K562 (cell line): ENCODE data around the gene SLC5A5. TPM values are rescaled to one million over a fixed set of nuclear protein-coding genes. Genes with fewer than 3 reads are reported as not detected.
A peak's percentile ranks its signal among the peaks of the same experiment; 100 is the strongest.

Source experiments
- BCOR ChIP-seq: fragments of 450-650 bp; IDR thresholded peaks from 2 replicates; pipeline ENCODE4 v1.6.1; 2016
- BDP1 ChIP-seq: IDR thresholded peaks from 3 replicates; pipeline ENCODE4 v1.6.1; 2011; ENCODE audit not compliant: insufficient read length, insufficient read depth
- CBX1 ChIP-seq: sonication (generic); IDR thresholded peaks from 2 replicates; pipeline ENCODE4 v1.6.1; 2016; ENCODE audit warnings: antibody characterized with exemption, low read depth, mild to moderate bottlenecking
- CBX5 ChIP-seq: IDR thresholded peaks from 2 replicates; pipeline ENCODE4 v1.6.1; 2014; ENCODE audit warnings: low read depth, borderline replicate concordance
- CC2D1A ChIP-seq: fragments of 450-650 bp; IDR thresholded peaks from 2 replicates; pipeline ENCODE4 v1.6.1; 2017; ENCODE audit warnings: mild to moderate bottlenecking
- CREB1 ChIP-seq, 2 experiments: sonication (generic) in 1 of 2; formaldehyde crosslinking in 1 of 2; IDR thresholded peaks; 2 replicates each; pipeline versions ENCODE4 v1.6.1 to v1.8.0; 2012 to 2022; ENCODE audit warnings: inconsistent platforms in 1 of 2, mild to moderate bottlenecking in 1 of 2, missing genetic modification reagents in 1 of 2, moderate library complexity in 1 of 2
- CREM ChIP-seq: IDR thresholded peaks from 2 replicates; pipeline ENCODE4 v1.6.1; 2014; ENCODE audit warnings: antibody characterized with exemption, low read depth
- FIP1L1 ChIP-seq: fragments of 200-400 bp; formaldehyde crosslinking; IDR thresholded peaks from 2 replicates; pipeline ENCODE4 v1.6.1; 2018; ENCODE audit warnings: mild to moderate bottlenecking, low read depth, low read length; ENCODE audit not compliant: poor library complexity, severe bottlenecking
- GMEB1 ChIP-seq: fragments of 250-450 bp; sonication (Bioruptor Pico); IDR thresholded peaks from 2 replicates; pipeline ENCODE4 v1.4.0; 2020; ENCODE audit warnings: mild to moderate bottlenecking
- HMGXB4 ChIP-seq: sonication (generic); formaldehyde crosslinking; IDR thresholded peaks from 2 replicates; pipeline ENCODE4 v1.8.1; 2023; ENCODE audit warnings: mild to moderate bottlenecking, missing genetic modification reagents
- HOXB6 ChIP-seq: fragments of 250-450 bp; sonication (Bioruptor Pico); IDR thresholded peaks from 2 replicates; pipeline ENCODE4 v1.5.1; 2022; ENCODE audit warnings: mild to moderate bottlenecking, borderline replicate concordance
- MBD1 ChIP-seq: fragments of 250-450 bp; sonication (Bioruptor Pico); IDR thresholded peaks from 2 replicates; pipeline ENCODE4 v1.8.0; 2022; ENCODE audit warnings: inconsistent platforms
- MYNN ChIP-seq, 2 experiments: sonication (generic); formaldehyde crosslinking in 1 of 2; IDR thresholded peaks; 2 replicates each; pipeline versions ENCODE4 v1.5.0 to v1.6.1; 2016 to 2020; ENCODE audit warnings: antibody characterized with exemption in 1 of 2, missing genetic modification reagents in 1 of 2
- NR1H2 ChIP-seq: sonication (generic); formaldehyde crosslinking; IDR thresholded peaks from 2 replicates; pipeline ENCODE4 v1.4.0; 2020; ENCODE audit warnings: mild to moderate bottlenecking, missing genetic modification reagents
- OTX1 ChIP-seq: fragments of 450-650 bp; formaldehyde crosslinking; IDR thresholded peaks from 2 replicates; pipeline ENCODE4 v1.4.0; 2022; ENCODE audit warnings: mild to moderate bottlenecking
- POLR2B ChIP-seq: fragments of 450-650 bp; IDR thresholded peaks from 2 replicates; pipeline ENCODE4 v1.6.1; 2018; ENCODE audit warnings: low read depth; ENCODE audit not compliant: partially characterized antibody
- PRMT5 ChIP-seq: sonication (generic); formaldehyde crosslinking; IDR thresholded peaks from 2 replicates; pipeline ENCODE4 v1.5.0; 2020; ENCODE audit warnings: missing genetic modification reagents
- RBM17 ChIP-seq: fragments of 200-400 bp; formaldehyde crosslinking; IDR thresholded peaks from 2 replicates; pipeline ENCODE4 v1.6.1; 2017; ENCODE audit warnings: low read depth, mild to moderate bottlenecking, low read length, borderline replicate concordance
- SMARCB1 ChIP-seq: IDR thresholded peaks from 2 replicates; pipeline ENCODE4 v1.6.1; 2011; ENCODE audit warnings: improper control_type of control experiment, low read depth; ENCODE audit not compliant: insufficient read length
- TCF7 ChIP-seq: sonication (generic); IDR thresholded peaks from 2 replicates; pipeline ENCODE4 v1.6.1; 2016; ENCODE audit warnings: antibody characterized with exemption, borderline replicate concordance
- ZBED1 ChIP-seq: IDR thresholded peaks from 2 replicates; pipeline ENCODE4 v1.6.1; 2014
- ZEB2 ChIP-seq: fragments of 450-650 bp; IDR thresholded peaks from 2 replicates; pipeline ENCODE4 v1.6.1; 2016
- ZKSCAN8 ChIP-seq: fragments of 200-800 bp; sonication (Bioruptor generic); IDR thresholded peaks from 2 replicates; pipeline ENCODE4 v1.6.1; 2016; ENCODE audit warnings: missing genetic modification characterization, missing compliant biosample characterization
- ZNF551 ChIP-seq: fragments of 250-450 bp; sonication (Bioruptor Pico); IDR thresholded peaks from 2 replicates; pipeline ENCODE4 v1.5.0; 2021; ENCODE audit warnings: mild to moderate bottlenecking, moderate library complexity
- ZNF668 ChIP-seq: fragments of 250-450 bp; sonication (Bioruptor Pico); IDR thresholded peaks from 2 replicates; pipeline ENCODE4 v1.8.0; 2022; ENCODE audit warnings: mild to moderate bottlenecking, inconsistent platforms
- ZNF778 ChIP-seq: fragments of 450-650 bp; formaldehyde crosslinking; IDR thresholded peaks from 2 replicates; pipeline ENCODE4 v1.4.0; 2020; ENCODE audit warnings: mild to moderate bottlenecking, moderate library complexity
- ZSCAN32 ChIP-seq: fragments of 450-650 bp; formaldehyde crosslinking; IDR thresholded peaks from 2 replicates; pipeline ENCODE4 v1.4.0; 2020; ENCODE audit warnings: mild to moderate bottlenecking, moderate library complexity
- polyA plus RNA-seq, 8 experiments: library from polyadenylated mRNA; depleted of rRNA in 4 of 8; stranded (reverse) in 5 of 8; unstranded in 3 of 8; fragments of >200 nt; fragmentation: Nextera tagmentation in 2 of 8; fragmentation: Illumina TruSeq in 1 of 8; extraction: Ambion mirVana in 2 of 8; extraction: Trizol in 1 of 8; gene quantifications; 2 replicates each; pipeline versions ENCODE4 v1.2.1 to v1.2.3, GENCODE V29; 2011 to 2014; ENCODE audit warnings: inconsistent platforms in 1 of 8, missing spikeins in 1 of 8
- total RNA-seq, 7 experiments: library from RNA; depleted of rRNA in 6 of 7; stranded (reverse); fragments of >200 nt in 6 of 7; fragmentation: Illumina TruSeq in 2 of 7; extraction: Trizol in 2 of 7; gene quantifications; 2 replicates each; pipeline versions ENCODE4 v1.2.1 to v1.2.3, GENCODE V29; 2011 to 2021; ENCODE audit warnings: low replicate concordance in 1 of 7

SLC5A5 gene
- total and polyA plus RNA-seq, 9 of the 15 experiments (the other 6 are each of a cell fraction or from before 2014, with no cell fraction given), result 0.10 to 0.73 (median 0.23) TPM

GRCh38 chr19:17942582-17943273 lies 71.0 kb downstream of the SLC5A5 start (continued):
- TF ChIP-seq MYNN (IDR thresholded peaks at IDR 0.05) (no peak), MYNN (CRISPR knock-in tag; IDR thresholded peaks at IDR 0.05) (no peak), BCOR (0 out of 2 replicates have a peak, but pooled peaks have one; percentile 14), CC2D1A (no peak), GMEB1 (CRISPR knock-in tag) (no peak), FIP1L1 (peak; percentile 83), ZKSCAN8 (CRISPR knock-in tag) (no peak), TCF7 (no peak), ZEB2 (no peak), NR1H2 (CRISPR knock-in tag) (no peak), ZNF778 (CRISPR knock-in tag) (no peak), ZSCAN32 (CRISPR knock-in tag) (no peak), CBX5 (no peak), SMARCB1 (no peak), ZNF668 (CRISPR knock-in tag) (no peak), MBD1 (CRISPR knock-in tag) (no peak), POLR2B (no peak), BDP1 (no peak), PRMT5 (CRISPR knock-in tag) (no peak), ZNF551 (CRISPR knock-in tag) (no peak), HMGXB4 (CRISPR knock-in tag) (no peak), ZBED1 (peak; percentile 70; the same call in 1 of the 2 replicates), HOXB6 (no peak), CBX1 (no peak), OTX1 (CRISPR knock-in tag) (no peak), RBM17 (no peak), CREM (peak; percentile 51), CREB1 (IDR thresholded peaks at IDR 0.05) (peak; percentile 32), CREB1 (CRISPR knock-in tag; IDR thresholded peaks at IDR 0.05) (peak; percentile 42; the same call in 1 of the 2 replicates)
